ENCODE measurements around the gene ZNF416. TPM values are rescaled to one million over a fixed set of nuclear protein-coding genes. Genes with fewer than 3 reads are reported as not detected.
A peak's percentile ranks its signal among the peaks of the same experiment; 100 is the strongest.

The ZNF416 gene
- polyA plus RNA-seq, 1 experiment = 2.9 TPM

GRCh38 chr19:57570707-57571106 is 8.0 kb downstream of the ZNF416 start:
- ChIA-PET CTCF (interaction anchor here (1.6 kb wide), 1 partner anchor 8 kb away, joined by 3 read pairs; the partner anchor contains the start of gene ZNF416), POLR2A (no interaction called here)
- no peak for DNase-seq (ENCODE audit: low read depth)
- H3K36me3 ChIP-seq (ENCODE audit: control insufficient read depth, insufficient read depth, low read length) = peaks cover 27% of the 10 kb centered on the region
- no peak overlapping the region for H3K4me3 ChIP-seq (ENCODE audit: low read depth, low read length)
- no peak for TF ChIP-seq CTCF (IDR thresholded peaks at IDR 0.05; ENCODE audit: insufficient read depth, low read depth, low read length)
- H3K27me3 ChIP-seq (ENCODE audit: control insufficient read depth, insufficient read depth, low read length) = no peaks in the 10 kb centered on the region

GRCh38 chr19:57566396-57567265 is 12.1 kb downstream of the ZNF416 start:
- ChIA-PET POLR2A (no interaction called here), CTCF (interaction anchor here (0.6 kb wide), 1 partner anchor 678 kb away, joined by 3 read pairs; no protein-coding TSS in a partner anchor)
- TF ChIP-seq CTCF (IDR thresholded peaks at IDR 0.05; ENCODE audit: insufficient read depth, low read depth, low read length) = no peak
- no peak for DNase-seq (ENCODE audit: low read depth)
- H3K27me3 ChIP-seq (ENCODE audit: control insufficient read depth, insufficient read depth, low read length) = no peaks in the 10 kb centered on the region
- peaks cover 3% of the 10 kb centered on the region; the same call in 1 of the 2 replicates for H3K36me3 ChIP-seq (ENCODE audit: control insufficient read depth, insufficient read depth, low read length)
- H3K4me3 ChIP-seq (ENCODE audit: low read depth, low read length) = no peak overlapping the region

- POLR2A ChIA-PET = no interaction called here
- TF ChIP-seq CTCF (IDR thresholded peaks at IDR 0.05; ENCODE audit: insufficient read depth, low read depth, low read length) = no peak
- CTCF ChIA-PET = no interaction called here
- Histone ChIP-seq H3K27me3 (ENCODE audit: control insufficient read depth, insufficient read depth, low read length) (no peaks in the 10 kb centered on the region), H3K36me3 (ENCODE audit: control insufficient read depth, insufficient read depth, low read length) (no peaks in the 10 kb centered on the region), H3K4me3 (ENCODE audit: low read depth, low read length) (no peak overlapping the region)
- no peak for DNase-seq (ENCODE audit: low read depth)
Observed at GRCh38 chr19:57563547-57563946, 15.2 kb downstream of the ZNF416 start.

- ChIA-PET CTCF (interaction anchor here (0.6 kb wide), 2 partner anchors 107 to 1144 kb away, joined by 3 read pairs; no protein-coding TSS in a partner anchor), POLR2A (no interaction called here)
- peak; percentile 61 for DNase-seq (ENCODE audit: low read depth)
- Histone ChIP-seq H3K36me3 (ENCODE audit: control insufficient read depth, insufficient read depth, low read length) (peaks cover 8% of the 10 kb centered on the region), H3K27me3 (ENCODE audit: control insufficient read depth, insufficient read depth, low read length) (no peaks in the 10 kb centered on the region), H3K4me3 (ENCODE audit: low read depth, low read length) (peak overlapping the region; percentile 84)
- TF ChIP-seq CTCF (IDR thresholded peaks at IDR 0.05; ENCODE audit: insufficient read depth, low read depth, low read length) = no peak
Observed at GRCh38 chr19:57560049-57560491, 18.6 kb downstream of the ZNF416 start.

- Histone ChIP-seq H3K27me3 (ENCODE audit: control insufficient read depth, insufficient read depth, low read length) (no peaks in the 10 kb centered on the region), H3K36me3 (ENCODE audit: control insufficient read depth, insufficient read depth, low read length) (peaks cover 10% of the 10 kb centered on the region), H3K4me3 (ENCODE audit: low read depth, low read length) (peak within 1 kb of the TSS; percentile 84)
- ChIA-PET POLR2A (no interaction called here), CTCF (interaction anchor here (0.6 to 0.7 kb wide), 3 partner anchors 13 to 1143 kb away, joined by 3 read pairs; no protein-coding TSS in a partner anchor)
- peak; percentile 38 for DNase-seq (ENCODE audit: low read depth)
- no peak for TF ChIP-seq CTCF (IDR thresholded peaks at IDR 0.05; ENCODE audit: insufficient read depth, low read depth, low read length)
Observed at GRCh38 chr19:57559404-57560025, 19.2 kb downstream of the ZNF416 start, which contains the start of gene ZNF550. ZNF550 (minus strand) TSS chr19:57559863; CDS start chr19:57559682, 181 bp downstream.
